CD14-positive monocyte (primary cell): Measurements from ENCODE around the gene ATG9B. TPM values are rescaled to one million over a fixed set of nuclear protein-coding genes. Genes with fewer than 3 reads are reported as not detected.

Experiments
- DNase-seq, 3 donors: peaks; one replicate each; pipeline ENCODE4 v3.0.0-alpha.2; 2011 to 2022
- H2AFZ ChIP-seq: 2 replicates; pipeline ENCODE4 v1.6.0; 2012; ENCODE audit warnings: mild to moderate bottlenecking, low read depth, low read length, inconsistent platforms; ENCODE audit not compliant: insufficient read depth, poor library complexity, severe bottlenecking
- H3K27ac ChIP-seq, 2 donors: 1 replicate in 1 of 2; 2 replicates in 1 of 2; pipeline ENCODE4 v1.5.1; 2012 to 2013; ENCODE audit warnings: low read length in 2 of 2, control low read depth in 1 of 2, inconsistent platforms in 1 of 2, low read depth in 1 of 2, mild to moderate bottlenecking in 1 of 2
- H3K27me3 ChIP-seq, 2 donors: one replicate each; pipeline versions ENCODE4 v1.6.0 to v1.6.1; 2011 to 2013; ENCODE audit warnings: low read length in 2 of 2; ENCODE audit not compliant: control insufficient read depth in 2 of 2, insufficient read depth in 2 of 2
- H3K36me3 ChIP-seq, 2 donors: replicated peaks in 1 of 2; 1 replicate in 1 of 2; 2 replicates in 1 of 2; pipeline versions ENCODE4 v1.5.1 to v1.6.1; 2012 to 2013; ENCODE audit warnings: low read length in 2 of 2, control low read depth in 1 of 2, inconsistent platforms in 1 of 2, mild to moderate bottlenecking in 1 of 2; ENCODE audit not compliant: insufficient read depth in 2 of 2, control insufficient read depth in 1 of 2
- H3K4me1 ChIP-seq, 2 donors: 1 replicate in 1 of 2; 2 replicates in 1 of 2; pipeline versions ENCODE4 v1.5.1 to v1.6.1; 2012 to 2013; ENCODE audit warnings: low read length in 2 of 2, control low read depth in 1 of 2, inconsistent platforms in 1 of 2, mild to moderate bottlenecking in 1 of 2, moderate library complexity in 1 of 2; ENCODE audit not compliant: insufficient read depth in 2 of 2, control insufficient read depth in 1 of 2
- H3K4me2 ChIP-seq: replicated peaks from 2 replicates; pipeline ENCODE3; 2012; ENCODE audit warnings: low read length, moderate library complexity, mild to moderate bottlenecking; ENCODE audit not compliant: poor library complexity, severe bottlenecking; ENCODE audit errors: extremely low read depth
- H3K4me3 ChIP-seq, 3 experiments: fragments of 200-600 bp in 1 of 3; sonication (generic) in 1 of 3; replicated peaks in 1 of 3; 1 replicate in 2 of 3; 2 replicates in 1 of 3; pipeline ENCODE4 v1.5.1; 2011 to 2013; ENCODE audit warnings: low read length in 3 of 3, mild to moderate bottlenecking in 3 of 3, control low read depth in 2 of 3, low read depth in 2 of 3, inconsistent platforms in 1 of 3, moderate library complexity in 1 of 3
- H3K79me2 ChIP-seq: 2 replicates; pipeline ENCODE4 v1.6.0; 2012; ENCODE audit warnings: mild to moderate bottlenecking, control low read depth, inconsistent platforms, low read length, moderate library complexity; ENCODE audit not compliant: insufficient read depth
- H3K9ac ChIP-seq: 2 replicates; pipeline ENCODE4 v1.6.0; 2017; ENCODE audit warnings: low read length, mild to moderate bottlenecking; ENCODE audit not compliant: insufficient read depth, poor library complexity, severe bottlenecking
- H3K9me3 ChIP-seq, 2 donors: replicated peaks in 1 of 2; 1 replicate in 1 of 2; 2 replicates in 1 of 2; pipeline versions ENCODE4 v1.5.1 to v1.6.1; 2012 to 2013; ENCODE audit warnings: low read length in 2 of 2, control low read depth in 1 of 2; ENCODE audit not compliant: control insufficient read depth in 1 of 2, insufficient read depth in 1 of 2
- H4K20me1 ChIP-seq: 2 replicates; pipeline ENCODE4 v1.6.0; 2012; ENCODE audit warnings: mild to moderate bottlenecking, low read length, control low read depth, moderate library complexity; ENCODE audit not compliant: insufficient read depth
- H3K27ac Mint-ChIP-seq, 7 donors: one replicate each; pipeline ENCODE4 v1.8.0; 2020; ENCODE audit warnings: mild to moderate bottlenecking in 7 of 7, mixed read lengths in 7 of 7, moderate library complexity in 6 of 7, inconsistent platforms in 2 of 7
- H3K27me3 Mint-ChIP-seq, 3 donors: one replicate each; pipeline ENCODE4 v1.8.0; 2021 to 2022; ENCODE audit warnings: low read depth in 3 of 3, mild to moderate bottlenecking in 3 of 3, mixed read lengths in 3 of 3, moderate library complexity in 3 of 3, inconsistent platforms in 1 of 3
- H3K36me3 Mint-ChIP-seq, 2 donors: one replicate each; pipeline ENCODE4 v1.8.0; 2020; ENCODE audit warnings: mixed read lengths in 2 of 2, inconsistent platforms in 1 of 2, mild to moderate bottlenecking in 1 of 2
- H3K4me1 Mint-ChIP-seq: one replicate; pipeline ENCODE4 v1.8.0; 2020; ENCODE audit warnings: mild to moderate bottlenecking, mixed read lengths
- H3K4me3 Mint-ChIP-seq, 2 donors: one replicate each; pipeline ENCODE4 v1.8.0; 2020; ENCODE audit warnings: mild to moderate bottlenecking in 2 of 2, mixed read lengths in 2 of 2, moderate library complexity in 1 of 2
- H3K9me3 Mint-ChIP-seq, 7 donors: one replicate each; pipeline ENCODE4 v1.8.0; 2020 to 2022; ENCODE audit warnings: mixed read lengths in 7 of 7, mild to moderate bottlenecking in 6 of 7, moderate library complexity in 6 of 7, inconsistent platforms in 2 of 7
- WGBS: methylation state at CpG from one replicate; pipeline ENCODE4 v1.1.5; 2013; ENCODE audit warnings: missing lambda C conversion rate; ENCODE audit not compliant: insufficient coverage; 5-methylcytosine and 5-hydroxymethylcytosine counted together
- intact Hi-C, 2 donors: fragments of 100-400 bp; cut with micrococcal nuclease; formaldehyde crosslinking; loops; one replicate each; pipeline versions ENCODE4 v1.15.0 to v1.15.1; 2023
- polyA plus RNA-seq, 3 donors: library from polyadenylated mRNA; depleted of rRNA in 1 of 3; unstranded in 2 of 3; stranded (reverse) in 1 of 3; fragments of 300-500 nt in 2 of 3; fragments of >200 nt in 1 of 3; fragmentation: Illumina TruSeq in 2 of 3; gene quantifications; 1 replicate in 2 of 3; 2 replicates in 1 of 3; pipeline ENCODE4 v1.2.3, GENCODE V29; 2012 to 2021
- TF ChIP-seq, protein P1 (sequence below): fragments of 200-600 bp; IDR thresholded peaks from one replicate; pipeline ENCODE4 v1.8.0; 2022; ENCODE audit warnings: antibody characterized with exemption, mild to moderate bottlenecking

Gene ATG9B
- polyA plus RNA-seq, 3 donors: 0.21 to 0.30 TPM; not detected in 1

GRCh38 chr7:151059367-151060112 is 35.2 kb upstream of the ATG9B start, which contains the start of gene SLC4A2:
Gene SLC4A2 (plus strand): TSS chr7:151059589. CDS start chr7:151061988, 2,399 bp downstream.
- DNase-seq: peak; percentile 66 to 69 (median 67)
- Histone ChIP-seq H3K9me3 (no peaks in the 10 kb centered on the region), H3K4me2 (peak within 1 kb of the TSS; percentile 98), H3K4me1 (peaks cover 35 to 43% of the 10 kb centered on the region in 2 donors), H4K20me1 (peaks cover 49% of the 10 kb centered on the region), H3K4me3 (peak within 1 kb of the TSS; percentile 66 to 97 (median 94)), H3K79me2 (peaks cover 38% of the 10 kb centered on the region), H3K9ac (peak within 1 kb of the TSS; percentile 72), H3K27me3 (no peaks in the 10 kb centered on the region), H3K27ac (peak within 1 kb of the TSS; percentile 82 to 89), H2AFZ (peak within 1 kb of the TSS; percentile 87), H3K36me3 (peaks cover 13 to 26% of the 10 kb centered on the region in 2 donors)
- peak within 1 kb of the TSS; percentile 93 to 98 for H3K4me3 Mint-ChIP-seq
- peaks cover 0 to 1% (median under 1%) of the 10 kb centered on the region in 3 donors for H3K27me3 Mint-ChIP-seq
- TF ChIP-seq, protein P1, sequence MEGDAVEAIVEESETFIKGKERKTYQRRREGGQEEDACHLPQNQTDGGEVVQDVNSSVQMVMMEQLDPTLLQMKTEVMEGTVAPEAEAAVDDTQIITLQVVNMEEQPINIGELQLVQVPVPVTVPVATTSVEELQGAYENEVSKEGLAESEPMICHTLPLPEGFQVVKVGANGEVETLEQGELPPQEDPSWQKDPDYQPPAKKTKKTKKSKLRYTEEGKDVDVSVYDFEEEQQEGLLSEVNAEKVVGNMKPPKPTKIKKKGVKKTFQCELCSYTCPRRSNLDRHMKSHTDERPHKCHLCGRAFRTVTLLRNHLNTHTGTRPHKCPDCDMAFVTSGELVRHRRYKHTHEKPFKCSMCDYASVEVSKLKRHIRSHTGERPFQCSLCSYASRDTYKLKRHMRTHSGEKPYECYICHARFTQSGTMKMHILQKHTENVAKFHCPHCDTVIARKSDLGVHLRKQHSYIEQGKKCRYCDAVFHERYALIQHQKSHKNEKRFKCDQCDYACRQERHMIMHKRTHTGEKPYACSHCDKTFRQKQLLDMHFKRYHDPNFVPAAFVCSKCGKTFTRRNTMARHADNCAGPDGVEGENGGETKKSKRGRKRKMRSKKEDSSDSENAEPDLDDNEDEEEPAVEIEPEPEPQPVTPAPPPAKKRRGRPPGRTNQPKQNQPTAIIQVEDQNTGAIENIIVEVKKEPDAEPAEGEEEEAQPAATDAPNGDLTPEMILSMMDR: peak; percentile 51
- peaks cover 36% of the 10 kb centered on the region for H3K4me1 Mint-ChIP-seq
- under 1% methylated on average over 51 of the region's 75 CpGs for WGBS
- intact Hi-C loops: loop anchor here (2.0 kb wide), 4 partner anchors 21 to 51 kb away; partner anchors contain the start of genes AGAP3 (in 1 of the 2) and FASTK (in 1 of the 2)
- peaks cover 15 to 28% of the 10 kb centered on the region in 2 donors for H3K36me3 Mint-ChIP-seq
- peak within 1 kb of the TSS; percentile 82 to 93 (median 89) for H3K27ac Mint-ChIP-seq
- H3K9me3 Mint-ChIP-seq: no peaks in the 10 kb centered on the region

- Histone ChIP-seq H2AFZ (peak overlapping the region; percentile 87), H4K20me1 (peaks cover 43% of the 10 kb centered on the region), H3K36me3 (peaks cover 9 to 19% of the 10 kb centered on the region in 2 donors), H3K4me2 (peak overlapping the region; percentile 98), H3K9ac (peak overlapping the region; percentile 72), H3K27ac (peak overlapping the region; percentile 82 to 89), H3K79me2 (peaks cover 38% of the 10 kb centered on the region), H3K9me3 (no peaks in the 10 kb centered on the region), H3K4me3 (peak overlapping the region; percentile 66 to 97 (median 94)), H3K27me3 (no peaks in the 10 kb centered on the region), H3K4me1 (peaks cover 35 to 43% of the 10 kb centered on the region in 2 donors)
- DNase-seq: peak in 1 of 3 donors; percentile 17
- Mint-ChIP-seq H3K4me1 (peaks cover 36% of the 10 kb centered on the region), H3K4me3 (peak overlapping the region; percentile 93 to 98), H3K27me3 (peaks cover 0 to 2% (median 1%) of the 10 kb centered on the region in 3 donors), H3K9me3 (no peaks in the 10 kb centered on the region), H3K27ac (peak overlapping the region; percentile 82 to 93 (median 89)), H3K36me3 (peaks cover 16 to 27% of the 10 kb centered on the region in 2 donors)
- TF ChIP-seq, protein P1: no peak
- 4% methylated on average over 4 of the region's 18 CpGs for WGBS
- intact Hi-C loops: loop anchor here (2.0 kb wide), 4 partner anchors 22 to 52 kb away; partner anchors contain the start of genes AGAP3 (in 1 of the 2) and FASTK (in 1 of the 2)
Measured at GRCh38 chr7:151058781-151059366, 34.6 kb upstream of the ATG9B start.
